Natural killer cell (primary cell): ENCODE results near the gene PTPRN2. TPM values are rescaled to one million over a fixed set of nuclear protein-coding genes. Genes with fewer than 3 reads are reported as not detected.

Experiments used
- ATAC-seq, 3 donors: fragments of 150-1000 bp in 2 of 3; fragments of 200-7000 bp in 1 of 3; cut with Tn5 transposase; 1 replicate in 1 of 3; 2 replicates in 2 of 3; pipeline ENCODE4 v1.10.0; 2021; ENCODE audit warnings: mild to moderate bottlenecking in 2 of 3, moderate library complexity in 2 of 3
- DNase-seq, 2 donors: peaks; one replicate each; pipeline versions ENCODE4 v3.0.0 to v3.0.0-alpha.2; 2013 to 2021; ENCODE audit warnings: mixed read lengths in 1 of 2
- H3K27ac ChIP-seq: one replicate; pipeline ENCODE4 v1.5.1; 2013; ENCODE audit warnings: mild to moderate bottlenecking, low read length
- H3K27me3 ChIP-seq: one replicate; pipeline ENCODE4 v1.6.1; 2013; ENCODE audit warnings: low read length; ENCODE audit not compliant: control insufficient read depth, insufficient read depth
- H3K36me3 ChIP-seq: one replicate; pipeline ENCODE4 v1.6.1; 2013; ENCODE audit warnings: low read length; ENCODE audit not compliant: control insufficient read depth, insufficient read depth
- H3K4me1 ChIP-seq: one replicate; pipeline ENCODE4 v1.6.1; 2013; ENCODE audit warnings: low read length; ENCODE audit not compliant: control insufficient read depth, insufficient read depth
- H3K4me3 ChIP-seq: one replicate; pipeline ENCODE4 v1.5.1; 2013; ENCODE audit warnings: low read length
- H3K9me3 ChIP-seq: one replicate; pipeline ENCODE4 v1.6.1; 2013; ENCODE audit warnings: low read length; ENCODE audit not compliant: control insufficient read depth, insufficient read depth
- H3K27ac Mint-ChIP-seq, 2 donors: one replicate each; pipeline ENCODE4 v1.8.0; 2022; ENCODE audit warnings: mild to moderate bottlenecking in 2 of 2, mixed read lengths in 2 of 2, moderate library complexity in 1 of 2
- H3K27me3 Mint-ChIP-seq, 2 donors: one replicate each; pipeline ENCODE4 v1.8.0; 2022; ENCODE audit warnings: low read depth in 2 of 2, mixed read lengths in 2 of 2
- H3K36me3 Mint-ChIP-seq: one replicate; pipeline ENCODE4 v1.8.0; 2022; ENCODE audit warnings: mixed read lengths
- H3K4me1 Mint-ChIP-seq, 2 donors: one replicate each; pipeline ENCODE4 v1.8.0; 2022; ENCODE audit warnings: mixed read lengths in 2 of 2
- H3K4me3 Mint-ChIP-seq: one replicate; pipeline ENCODE4 v1.8.0; 2022; ENCODE audit warnings: mild to moderate bottlenecking, moderate library complexity, mixed read lengths
- H3K9me3 Mint-ChIP-seq, 2 donors: one replicate each; pipeline ENCODE4 v1.8.0; 2022; ENCODE audit warnings: mixed read lengths in 2 of 2
- WGBS: methylation state at CpG from one replicate; pipeline ENCODE4 v1.1.7; 2013; ENCODE audit warnings: missing lambda C conversion rate; ENCODE audit not compliant: insufficient coverage; 5-methylcytosine and 5-hydroxymethylcytosine counted together
- intact Hi-C: fragments of 100-400 bp; cut with micrococcal nuclease; formaldehyde crosslinking; loops from one replicate; pipeline ENCODE4 v1.14.2; 2022
- total RNA-seq, 4 donors: library from RNA; stranded (reverse); fragments of 120-200 nt in 1 of 4; gene quantifications; one replicate each; pipeline versions ENCODE4 v1.2.3 to v1.2.4, GENCODE V29; 2013 to 2022
- TF ChIP-seq, protein P1 (sequence below): fragments of 200-600 bp; IDR thresholded peaks from one replicate; pipeline ENCODE4 v1.8.0; 2022; ENCODE audit warnings: antibody characterized with exemption

The PTPRN2 gene
- total RNA-seq, 3 donors from 2014 or later (not counting 1 experiment from before 2014, with no cell fraction given), result 1.3 to 2.5 (median 1.9) TPM

DNA sequence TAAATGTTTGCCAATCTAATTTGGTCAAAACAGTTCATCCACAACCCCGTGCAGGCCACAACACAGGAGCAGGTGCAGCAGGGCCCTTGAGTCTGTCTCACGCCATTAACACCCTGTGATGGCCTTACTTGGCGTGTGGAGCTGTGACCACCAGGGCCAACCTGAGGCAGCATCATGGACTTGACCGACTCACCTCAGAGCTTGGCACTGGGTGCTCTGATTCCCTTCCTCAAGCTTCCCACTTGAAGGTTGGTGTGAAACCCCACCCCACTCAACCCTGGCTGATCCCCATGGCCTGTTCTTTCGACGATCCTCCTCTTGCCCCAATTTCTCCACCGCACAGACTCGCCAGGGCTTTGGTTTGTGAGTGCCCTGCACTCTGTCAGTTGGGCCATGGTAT is 623.1 kb downstream of the PTPRN2 start:
- Histone ChIP-seq H3K27ac (no peak overlapping the region), H3K4me3 (no peak overlapping the region), H3K27me3 (no peaks in the 10 kb centered on the region), H3K4me1 (no peaks in the 10 kb centered on the region), H3K9me3 (peaks cover 5% of the 10 kb centered on the region), H3K36me3 (no peaks in the 10 kb centered on the region)
- intact Hi-C loops, result no loop called here
- Mint-ChIP-seq H3K27me3 (no peaks in the 10 kb centered on the region), H3K4me1 (no peaks in the 10 kb centered on the region), H3K36me3 (no peaks in the 10 kb centered on the region), H3K9me3 (no peaks in the 10 kb centered on the region), H3K4me3 (no peak overlapping the region), H3K27ac (no peak overlapping the region)
- DNase-seq, result no peak
- ATAC-seq, result no peak
- WGBS, result 92% methylated on average over 8 of the region's 8 CpGs
- TF ChIP-seq, protein P1, sequence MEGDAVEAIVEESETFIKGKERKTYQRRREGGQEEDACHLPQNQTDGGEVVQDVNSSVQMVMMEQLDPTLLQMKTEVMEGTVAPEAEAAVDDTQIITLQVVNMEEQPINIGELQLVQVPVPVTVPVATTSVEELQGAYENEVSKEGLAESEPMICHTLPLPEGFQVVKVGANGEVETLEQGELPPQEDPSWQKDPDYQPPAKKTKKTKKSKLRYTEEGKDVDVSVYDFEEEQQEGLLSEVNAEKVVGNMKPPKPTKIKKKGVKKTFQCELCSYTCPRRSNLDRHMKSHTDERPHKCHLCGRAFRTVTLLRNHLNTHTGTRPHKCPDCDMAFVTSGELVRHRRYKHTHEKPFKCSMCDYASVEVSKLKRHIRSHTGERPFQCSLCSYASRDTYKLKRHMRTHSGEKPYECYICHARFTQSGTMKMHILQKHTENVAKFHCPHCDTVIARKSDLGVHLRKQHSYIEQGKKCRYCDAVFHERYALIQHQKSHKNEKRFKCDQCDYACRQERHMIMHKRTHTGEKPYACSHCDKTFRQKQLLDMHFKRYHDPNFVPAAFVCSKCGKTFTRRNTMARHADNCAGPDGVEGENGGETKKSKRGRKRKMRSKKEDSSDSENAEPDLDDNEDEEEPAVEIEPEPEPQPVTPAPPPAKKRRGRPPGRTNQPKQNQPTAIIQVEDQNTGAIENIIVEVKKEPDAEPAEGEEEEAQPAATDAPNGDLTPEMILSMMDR, result no peak

DNA sequence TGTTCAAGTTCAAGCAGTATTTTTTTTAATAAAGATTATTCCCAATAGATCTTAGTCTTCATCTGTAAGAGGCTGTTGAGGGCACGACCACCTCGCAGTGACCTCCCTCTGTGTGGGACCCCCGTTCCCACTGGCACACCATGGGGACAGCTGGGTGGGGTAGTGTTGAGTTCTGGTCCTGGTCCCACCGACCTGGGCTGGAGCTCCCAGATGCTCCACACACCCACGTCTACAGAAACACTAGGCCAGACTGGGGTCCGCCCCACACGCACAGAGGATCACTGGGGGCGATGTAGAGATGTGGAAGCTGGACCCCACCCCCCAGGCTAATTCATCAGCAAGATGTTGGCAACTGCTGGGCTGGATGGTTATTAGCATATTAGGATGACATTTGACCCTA is 623.6 kb downstream of the PTPRN2 start:
- Mint-ChIP-seq H3K4me3 (no peak overlapping the region), H3K9me3 (no peaks in the 10 kb centered on the region), H3K4me1 (no peaks in the 10 kb centered on the region), H3K36me3 (no peaks in the 10 kb centered on the region), H3K27ac (no peak overlapping the region), H3K27me3 (peaks cover 0 to 2% of the 10 kb centered on the region in 2 donors)
- Histone ChIP-seq H3K4me1 (no peaks in the 10 kb centered on the region), H3K36me3 (no peaks in the 10 kb centered on the region), H3K9me3 (peaks cover 2% of the 10 kb centered on the region), H3K4me3 (no peak overlapping the region), H3K27me3 (no peaks in the 10 kb centered on the region), H3K27ac (no peak overlapping the region)
- 93% methylated on average over 8 of the region's 8 CpGs for WGBS
- intact Hi-C loops, result no loop called here
- no peak for ATAC-seq
- DNase-seq, result no peak
- TF ChIP-seq, protein P1, result no peak

DNA sequence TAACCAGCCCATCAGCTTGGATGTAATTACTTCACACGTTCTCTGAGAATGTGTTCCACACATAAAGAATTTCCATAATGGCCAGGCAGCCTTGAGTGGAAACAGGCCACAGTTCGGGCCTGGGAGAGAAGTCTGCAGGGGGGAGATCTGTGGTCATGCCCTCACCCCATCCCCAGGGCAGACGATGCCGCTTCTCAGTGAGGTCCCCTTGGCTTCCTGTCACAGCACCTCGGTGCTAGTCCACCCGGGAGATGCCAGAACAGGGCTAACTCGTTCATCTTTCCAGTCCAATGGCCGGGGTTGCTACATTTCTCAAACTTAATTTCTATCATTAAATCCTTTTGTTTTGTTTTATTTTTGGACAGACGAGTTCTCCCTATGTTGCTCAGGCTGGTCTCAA is 624.1 kb downstream of the PTPRN2 start:
- Mint-ChIP-seq H3K4me3 (no peak overlapping the region), H3K27ac (no peak overlapping the region), H3K36me3 (no peaks in the 10 kb centered on the region), H3K9me3 (no peaks in the 10 kb centered on the region), H3K27me3 (peaks cover 0 to 2% of the 10 kb centered on the region in 2 donors), H3K4me1 (no peaks in the 10 kb centered on the region)
- H3K27me3 ChIP-seq, result no peaks in the 10 kb centered on the region
- no peaks in the 10 kb centered on the region for H3K36me3 ChIP-seq
- H3K27ac ChIP-seq, result no peak overlapping the region
- WGBS, result 72% methylated on average over 9 of the region's 9 CpGs
- no peak for DNase-seq
- H3K4me3 ChIP-seq, result no peak overlapping the region
- no peak for ATAC-seq
- H3K9me3 ChIP-seq, result no peaks in the 10 kb centered on the region
- TF ChIP-seq, protein P1, result no peak
- intact Hi-C loops, result no loop called here
- no peaks in the 10 kb centered on the region for H3K4me1 ChIP-seq
